ENCODE measurements around the gene GRIK4.
"Not testable (repeated sequence)": the region's sequence is repeated elsewhere in the genome, so short reads cannot be mapped to it uniquely, and the experiment has no call there.

GRIK4 gene

GRCh38 chr11:120746836-120747609 lies 235.5 kb downstream of the GRIK4 start:
- DNase-seq (ENCODE audit: low read depth), result no peak

GRCh38 chr11:120747850-120748814 lies 236.6 kb downstream of the GRIK4 start:
- no peak for DNase-seq (ENCODE audit: low read depth)

GRCh38 chr11:120749395-120749794 lies 237.8 kb downstream of the GRIK4 start:
- no peak for DNase-seq (ENCODE audit: low read depth)

- DNase-seq (ENCODE audit: low read depth), result no peak
These were observed 239.3 kb downstream of the GRIK4 start for GRCh38 chr11:120750647-120751549.

- DNase-seq (ENCODE audit: low read depth), result no peak
These were observed 240.0 kb downstream of the GRIK4 start for GRCh38 chr11:120751550-120751949.

GRCh38 chr11:120752668-120753067 lies 241.1 kb downstream of the GRIK4 start:
- no peak for DNase-seq (ENCODE audit: low read depth)

GRCh38 chr11:120756931-120757330 lies 245.4 kb downstream of the GRIK4 start:
- no peak for DNase-seq (ENCODE audit: low read depth)

- no peak for DNase-seq (ENCODE audit: low read depth)
These were observed 247.5 kb downstream of the GRIK4 start for GRCh38 chr11:120759046-120759445.

- not testable (repeated sequence) for DNase-seq (ENCODE audit: low read depth)
These were observed 254.2 kb downstream of the GRIK4 start for GRCh38 chr11:120765710-120766109.

GRCh38 chr11:120766318-120766717 lies 254.8 kb downstream of the GRIK4 start:
- DNase-seq (ENCODE audit: low read depth), result no peak

- DNase-seq (ENCODE audit: low read depth), result no peak
These were observed 257.4 kb downstream of the GRIK4 start for GRCh38 chr11:120768949-120769348.

GRCh38 chr11:120769906-120770305 lies 258.4 kb downstream of the GRIK4 start:
- DNase-seq (ENCODE audit: low read depth), result no peak

GRCh38 chr11:120771551-120772060 lies 260.1 kb downstream of the GRIK4 start:
- no peak for DNase-seq (ENCODE audit: low read depth)

- no peak for DNase-seq (ENCODE audit: low read depth)
These were observed 262.0 kb downstream of the GRIK4 start for GRCh38 chr11:120773501-120774031.

GRCh38 chr11:120774591-120775386 lies 263.2 kb downstream of the GRIK4 start:
- no peak for DNase-seq (ENCODE audit: low read depth)

- no peak for DNase-seq (ENCODE audit: low read depth)
These were observed 264.7 kb downstream of the GRIK4 start for GRCh38 chr11:120775986-120776951.

GRCh38 chr11:120778685-120779490 lies 267.3 kb downstream of the GRIK4 start:
- DNase-seq (ENCODE audit: low read depth), result no peak

GRCh38 chr11:120780239-120780638 lies 268.7 kb downstream of the GRIK4 start:
- no peak for DNase-seq (ENCODE audit: low read depth)
